ENCODE measurements around the gene UGT2B17. TPM values are rescaled to one million over a fixed set of nuclear protein-coding genes. Genes with fewer than 3 reads are reported as not detected.

The UGT2B17 gene
- total RNA-seq, 1 experiment from 2014 or later: not detected

- Histone ChIP-seq H3K4me1 (ENCODE audit: insufficient read depth, low read length, poor library complexity, severe bottlenecking) (no peaks in the 10 kb centered on the region), H3K4me3 (ENCODE audit: low read depth, low read length, poor library complexity, severe bottlenecking) (no peak overlapping the region), H3K9me3 (ENCODE audit: low read depth, low read length, poor library complexity, severe bottlenecking) (no peaks in the 10 kb centered on the region), H3K36me3 (ENCODE audit: insufficient read depth, low read length, poor library complexity, severe bottlenecking) (no peaks in the 10 kb centered on the region), H3K27me3 (replicated peaks; ENCODE audit: insufficient read depth, low read depth, low read length, poor library complexity) (no peaks in the 10 kb centered on the region), H3K27ac (ENCODE audit: low read depth, low read length, poor library complexity, severe bottlenecking) (no peak overlapping the region)
- BruUV-seq (replicated peaks): no TSS peak
- ChIA-PET POLR2A (ENCODE audit: low non-redundant PET) (no interaction called here), CTCF (no interaction called here)
- peak; percentile 4 for DNase-seq (ENCODE audit: low spot score)
- intact Hi-C loops (cut with micrococcal nuclease; ENCODE audit: unreplicated experiment): no loop called here
- no peak for TF ChIP-seq CTCF (conservative IDR thresholded peaks at IDR 0.05; ENCODE audit: low read depth, low read length)
- no peak for TF ChIP-seq EZH2 (IDR thresholded peaks at IDR 0.05; ENCODE audit: borderline replicate concordance, low read depth, low read length, poor library complexity, severe bottlenecking)
These were observed 85.2 kb downstream of the UGT2B17 start for GRCh38 chr4:68490826-68491457.

GRCh38 chr4:68489338-68489737 lies 86.8 kb downstream of the UGT2B17 start:
- no TSS peak for BruUV-seq (replicated peaks)
- CTCF ChIA-PET: no interaction called here
- no peaks in the 10 kb centered on the region for H3K36me3 ChIP-seq (ENCODE audit: insufficient read depth, low read length, poor library complexity, severe bottlenecking)

More at GRCh38 chr4:68489338-68489737, 86.8 kb downstream of the UGT2B17 start:
- Histone ChIP-seq H3K27ac (ENCODE audit: low read depth, low read length, poor library complexity, severe bottlenecking) (no peak overlapping the region), H3K9me3 (ENCODE audit: low read depth, low read length, poor library complexity, severe bottlenecking) (no peaks in the 10 kb centered on the region), H3K27me3 (replicated peaks; ENCODE audit: insufficient read depth, low read depth, low read length, poor library complexity) (no peaks in the 10 kb centered on the region), H3K4me1 (ENCODE audit: insufficient read depth, low read length, poor library complexity, severe bottlenecking) (no peaks in the 10 kb centered on the region), H3K4me3 (ENCODE audit: low read depth, low read length, poor library complexity, severe bottlenecking) (no peak overlapping the region)
- DNase-seq (ENCODE audit: low spot score): no peak
- TF ChIP-seq CTCF (conservative IDR thresholded peaks at IDR 0.05; ENCODE audit: low read depth, low read length) (no peak), EZH2 (IDR thresholded peaks at IDR 0.05; ENCODE audit: borderline replicate concordance, low read depth, low read length, poor library complexity, severe bottlenecking) (no peak)
- POLR2A ChIA-PET (ENCODE audit: low non-redundant PET): no interaction called here
- intact Hi-C loops (cut with micrococcal nuclease; ENCODE audit: unreplicated experiment): no loop called here

Other genes starting within 250 kb of the UGT2B17 start
- 45.3 and 51.9 TPM in 2 replicates for gene YTHDC1, start 226.2 kb downstream of the UGT2B17 start, total RNA-seq (2021)
- not detected in 2 replicates for gene TMPRSS11E, start 128.9 kb downstream of the UGT2B17 start, total RNA-seq (2021)
- not detected in 2 replicates for gene UGT2B15, start 94.3 kb upstream of the UGT2B17 start, total RNA-seq (2021)
- not detected in 2 replicates for gene UGT2B10, start 239.7 kb upstream of the UGT2B17 start, total RNA-seq (2021)